Activated CD8-positive, alpha-beta T cell treated with anti-CD3 and anti-CD28 coated beads, Interleukin-2, amount 10 ng/mL, durations not matched to agents 7 days and 5 days (primary cell): ENCODE results near the gene PLAA. TPM values are rescaled to one million over a fixed set of nuclear protein-coding genes. Genes with fewer than 3 reads are reported as not detected.
A peak's percentile ranks its signal among the peaks of the same experiment; 100 is the strongest.

Source experiments
- ATAC-seq: fragments of 150-1000 bp; cut with Tn5 transposase; one replicate; pipeline ENCODE4 v1.10.0; 2021; ENCODE audit warnings: moderate library complexity
- CTCF ChIA-PET: fragments of 350-600 bp; sonication (Branson Sonifier 250); formaldehyde crosslinking; loops from one replicate; lab custom pipeline; 2021; ENCODE audit warnings: antibody characterized with exemption; lab: Charles Lee
- POLR2A ChIA-PET: fragments of 350-600 bp; sonication (Branson Sonifier 250); formaldehyde crosslinking; loops from one replicate; lab custom pipeline; 2021; ENCODE audit warnings: antibody characterized with exemption; lab: Charles Lee
- DNase-seq: peaks from one replicate; pipeline ENCODE4 v3.0.0-alpha.2; 2020
- H3K27ac Mint-ChIP-seq: one replicate; pipeline ENCODE4 v1.8.0; 2021; ENCODE audit warnings: mild to moderate bottlenecking, mixed read lengths
- H3K27me3 Mint-ChIP-seq: one replicate; pipeline ENCODE4 v1.8.0; 2021; ENCODE audit warnings: low read depth, mixed read lengths
- H3K36me3 Mint-ChIP-seq: one replicate; pipeline ENCODE4 v1.8.0; 2021; ENCODE audit warnings: low read depth, mixed read lengths
- H3K4me1 Mint-ChIP-seq: one replicate; pipeline ENCODE4 v1.8.0; 2021; ENCODE audit warnings: low read depth, mixed read lengths
- H3K4me3 Mint-ChIP-seq: one replicate; pipeline ENCODE4 v1.8.0; 2021; ENCODE audit warnings: mild to moderate bottlenecking, mixed read lengths
- H3K9me3 Mint-ChIP-seq: one replicate; pipeline ENCODE4 v1.8.0; 2022; ENCODE audit warnings: mixed read lengths; ENCODE audit not compliant: insufficient read depth
- total RNA-seq, 2 experiments: library from RNA; stranded (reverse); gene quantifications; one replicate each; pipeline ENCODE4 v1.2.3, GENCODE V29; 2021

PLAA gene
- 10 to 100 TPM; 30.5 to 35.2 TPM for total RNA-seq

DNA sequence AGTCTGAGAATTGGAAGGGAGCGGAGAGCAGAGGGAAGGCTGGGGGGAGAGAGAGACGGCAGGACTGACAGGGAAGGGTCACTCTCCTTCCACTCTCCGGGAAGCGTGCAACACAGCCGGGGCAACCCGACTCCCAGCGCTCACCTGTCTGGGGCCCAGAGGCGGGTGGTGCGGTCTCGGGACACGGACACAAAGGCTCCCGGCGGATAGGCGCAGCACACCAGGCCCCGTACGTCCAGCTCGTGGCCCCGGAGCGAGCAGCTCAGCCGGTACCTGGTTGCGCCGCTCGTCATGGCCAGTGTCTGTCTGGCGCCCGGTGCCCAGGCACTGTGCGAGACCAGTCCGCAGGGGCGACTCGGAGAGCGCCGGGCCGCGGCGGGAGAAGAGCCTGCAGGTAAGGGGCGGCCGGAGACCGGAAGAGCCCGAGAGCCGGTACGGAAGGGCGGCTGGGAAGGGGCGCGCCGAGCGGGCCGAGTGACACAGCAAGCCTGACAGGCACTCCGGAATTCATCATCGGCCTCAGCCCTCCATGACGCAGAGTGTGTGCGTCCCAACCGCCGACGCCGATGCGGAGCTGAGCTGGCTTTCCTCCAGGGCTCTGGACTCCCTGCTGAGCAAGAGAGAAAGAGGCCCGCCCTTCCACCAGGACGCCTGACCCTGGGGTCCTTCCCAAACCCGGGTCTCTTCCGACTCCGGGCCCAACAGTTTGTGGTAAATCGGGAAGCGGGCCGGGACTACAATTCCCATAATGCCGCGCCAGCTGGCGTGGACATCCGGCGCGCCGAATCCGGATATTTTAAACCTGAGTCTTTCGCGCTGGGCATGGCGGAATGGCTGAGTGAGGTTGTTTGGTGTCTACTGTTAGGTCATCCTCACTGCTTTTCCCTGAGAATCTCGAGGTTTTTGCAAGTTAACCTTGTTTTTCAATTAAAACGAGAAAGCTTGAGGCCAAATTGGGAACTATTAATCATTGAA lies at the start of gene PLAA:
PLAA (minus strand) TSS at position 490 of the 975 bp plus-strand sequence; CDS start at position 293, 197 bp downstream.
- POLR2A ChIA-PET = interaction anchor here (0.6 to 2.3 kb wide), 8 partner anchors 8 to 626 kb away, joined by 3 to 36 read pairs (median 4); partner anchors contain the start of genes C9orf72, CAAP1 and IFT74
- peak within 1 kb of the TSS; percentile 100 for H3K27ac Mint-ChIP-seq
- peaks cover 21% of the 10 kb centered on the region for H3K36me3 Mint-ChIP-seq
- peak; percentile 90 for DNase-seq
- CTCF ChIA-PET = interaction anchor here (1.5 to 1.6 kb wide), 2 partner anchors 9 to 29 kb away, joined by 4 to 9 read pairs; partner anchors contain the start of gene IFT74
- peak; percentile 96 for ATAC-seq
- no peaks in the 10 kb centered on the region for H3K27me3 Mint-ChIP-seq
- H3K4me3 Mint-ChIP-seq = peak within 1 kb of the TSS; percentile 96
- H3K9me3 Mint-ChIP-seq = no peaks in the 10 kb centered on the region
- H3K4me1 Mint-ChIP-seq = peaks cover 44% of the 10 kb centered on the region

DNA sequence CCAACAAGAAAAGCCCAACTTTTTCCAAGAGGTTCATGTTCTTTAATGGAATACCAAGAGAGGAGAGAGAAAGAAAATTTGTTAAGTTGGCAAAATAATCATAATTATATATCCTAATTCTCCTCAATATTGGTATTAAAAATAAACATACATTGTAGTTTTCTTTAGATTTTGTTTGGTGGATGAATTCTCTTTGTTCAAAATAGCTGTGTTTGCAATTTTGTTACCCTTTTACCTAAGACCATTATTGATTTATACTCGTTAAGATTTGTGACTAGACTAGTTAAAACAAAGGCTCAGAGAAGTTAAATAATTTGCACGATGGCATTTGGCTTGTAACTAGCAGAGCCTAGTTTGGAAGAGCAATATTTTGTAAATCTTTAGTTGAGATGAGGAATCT lies 48.8 kb upstream of the PLAA start:
- no peak overlapping the region for H3K27ac Mint-ChIP-seq
- H3K27me3 Mint-ChIP-seq = no peaks in the 10 kb centered on the region
- no peaks in the 10 kb centered on the region for H3K4me1 Mint-ChIP-seq
- ATAC-seq (no peak), DNase-seq (no peak)
- no peak overlapping the region for H3K4me3 Mint-ChIP-seq
- CTCF ChIA-PET = no interaction called here
- no peaks in the 10 kb centered on the region for H3K9me3 Mint-ChIP-seq
- POLR2A ChIA-PET = no interaction called here
- no peaks in the 10 kb centered on the region for H3K36me3 Mint-ChIP-seq

DNA sequence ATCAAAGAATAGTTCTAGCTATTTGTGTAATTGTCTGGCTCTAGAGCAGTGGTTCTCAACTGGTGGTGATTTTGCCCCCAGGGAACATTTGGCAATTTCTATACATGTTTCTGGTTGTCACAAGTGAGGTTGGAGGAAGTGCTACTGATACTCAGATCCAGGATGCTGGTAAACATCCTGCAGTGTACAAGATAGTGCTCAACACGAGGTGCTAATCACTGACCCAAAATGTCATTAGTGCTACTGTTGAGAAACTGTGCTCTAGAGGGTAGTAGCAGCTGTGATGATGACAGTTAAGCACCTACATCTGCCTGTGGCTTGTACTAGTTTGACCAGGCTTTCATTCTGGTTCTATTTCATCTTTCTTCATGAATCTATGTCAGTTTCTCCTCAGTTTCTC lies 36.3 kb upstream of the PLAA start:
- Mint-ChIP-seq H3K9me3 (no peaks in the 10 kb centered on the region), H3K27ac (no peak overlapping the region), H3K27me3 (no peaks in the 10 kb centered on the region), H3K4me1 (no peaks in the 10 kb centered on the region), H3K4me3 (no peak overlapping the region), H3K36me3 (peaks cover 6% of the 10 kb centered on the region)
- DNase-seq (no peak), ATAC-seq (no peak)
- POLR2A ChIA-PET = no interaction called here
- CTCF ChIA-PET = no interaction called here

DNA sequence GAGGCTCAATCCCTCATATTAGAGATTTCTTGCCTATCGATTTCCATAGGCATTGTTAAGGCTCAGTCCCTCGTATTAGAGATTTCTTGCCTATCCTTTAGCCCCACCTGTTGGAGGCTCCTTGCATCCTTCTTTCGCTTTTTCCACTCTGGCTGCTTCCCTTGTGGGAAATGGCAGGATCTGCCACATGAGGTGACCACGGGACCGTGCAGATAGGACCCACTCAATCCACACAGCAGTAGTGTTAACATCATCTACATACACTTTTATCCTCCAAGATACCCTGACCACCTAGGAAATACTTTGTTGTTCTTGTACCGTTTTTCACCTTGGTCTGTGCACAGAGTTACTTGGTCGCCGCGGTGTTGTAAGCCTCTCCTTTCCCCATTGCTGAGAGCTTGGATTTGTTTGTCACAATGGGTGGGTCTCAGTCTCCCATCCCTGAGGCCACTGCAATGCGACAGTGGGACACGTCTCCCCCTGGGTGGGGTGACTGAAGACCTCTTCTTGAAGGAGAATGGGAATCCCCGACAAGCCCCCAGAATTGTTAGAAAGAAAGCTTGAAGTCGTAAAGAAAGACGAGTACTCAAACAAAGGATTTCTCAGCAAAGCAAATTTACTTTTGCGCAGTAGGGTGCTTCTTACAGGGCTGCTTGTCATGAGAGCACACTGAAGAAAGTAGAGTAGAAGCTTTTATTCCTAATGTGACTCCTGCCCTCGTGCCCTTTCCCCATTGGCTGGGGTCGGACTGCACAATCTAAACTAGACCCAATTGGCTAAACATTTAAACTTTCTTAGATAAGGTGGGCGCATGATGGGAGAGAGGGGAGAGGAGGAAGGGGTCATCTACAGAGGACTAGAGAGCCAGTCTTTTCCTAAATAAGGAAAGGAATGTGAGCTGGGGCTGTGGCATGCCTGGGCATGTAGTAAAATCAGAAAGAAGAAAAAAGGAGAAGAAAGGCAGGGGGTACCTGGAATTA lies 29.0 kb upstream of the PLAA start:
- DNase-seq (no peak), ATAC-seq (no peak)
- no peak overlapping the region for H3K27ac Mint-ChIP-seq
- H3K4me3 Mint-ChIP-seq = no peak overlapping the region
- H3K36me3 Mint-ChIP-seq = no peaks in the 10 kb centered on the region
- no peaks in the 10 kb centered on the region for H3K27me3 Mint-ChIP-seq
- ChIA-PET CTCF (interaction anchor here (0.6 to 2.1 kb wide), 4 partner anchors 14 to 63 kb away, joined by 3 to 5 read pairs (median 4); partner anchors contain the start of gene PLAA), POLR2A (no interaction called here)
- H3K4me1 Mint-ChIP-seq = no peaks in the 10 kb centered on the region
- H3K9me3 Mint-ChIP-seq = no peaks in the 10 kb centered on the region

DNA sequence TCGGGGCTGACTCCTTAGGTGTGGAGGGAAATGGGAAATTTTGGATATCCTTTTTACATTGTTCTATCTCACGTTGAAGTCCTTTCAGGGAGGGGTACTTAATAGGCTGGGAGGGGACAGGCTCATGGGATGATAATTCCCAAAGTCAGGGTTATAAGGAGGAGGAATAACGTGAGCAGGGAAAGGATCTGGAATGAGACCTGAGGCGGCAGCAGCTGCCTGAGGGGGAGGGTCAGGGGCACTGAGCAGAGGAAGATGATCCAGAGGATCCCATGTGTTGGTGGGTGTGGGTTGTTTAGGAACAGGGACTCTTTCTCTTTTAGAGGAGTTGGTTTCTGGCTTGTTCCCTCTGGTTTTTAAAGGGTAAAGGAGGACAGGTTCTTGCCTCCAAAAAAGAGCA lies 27.9 kb upstream of the PLAA start:
- ChIA-PET POLR2A (no interaction called here), CTCF (interaction anchor here (1.1 to 2.1 kb wide), 2 partner anchors 15 kb away, joined by 3 to 5 read pairs; no protein-coding TSS in a partner anchor)
- H3K27me3 Mint-ChIP-seq = no peaks in the 10 kb centered on the region
- ATAC-seq (no peak), DNase-seq (no peak)
- no peak overlapping the region for H3K27ac Mint-ChIP-seq
- no peak overlapping the region for H3K4me3 Mint-ChIP-seq
- H3K4me1 Mint-ChIP-seq = no peaks in the 10 kb centered on the region
- no peaks in the 10 kb centered on the region for H3K36me3 Mint-ChIP-seq
- no peaks in the 10 kb centered on the region for H3K9me3 Mint-ChIP-seq

DNA sequence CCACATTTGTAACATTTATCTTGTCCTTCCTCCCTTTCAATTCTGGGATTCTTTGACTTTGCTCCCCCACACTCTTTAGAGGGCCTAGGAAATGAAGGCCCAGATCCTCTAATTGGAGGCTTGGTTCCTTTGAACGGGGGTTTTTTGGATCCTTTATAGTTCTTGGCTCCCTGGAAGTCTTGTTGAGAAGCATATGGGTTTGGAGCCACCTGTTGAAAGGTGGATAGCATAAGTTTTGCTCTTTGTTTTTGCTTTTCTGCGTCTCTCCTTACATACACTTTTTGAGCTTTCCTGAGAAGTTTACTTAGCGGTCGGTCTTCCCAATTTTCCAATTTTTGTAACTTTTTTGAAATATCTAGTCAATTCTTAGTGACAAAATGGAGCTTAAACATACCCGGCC lies 26.9 kb upstream of the PLAA start:
- ChIA-PET CTCF (interaction anchor here (1.0 to 2.1 kb wide), 2 partner anchors 14 to 232 kb away, joined by 4 to 5 read pairs; no protein-coding TSS in a partner anchor), POLR2A (no interaction called here)
- no peak overlapping the region for H3K4me3 Mint-ChIP-seq
- ATAC-seq = no peak
- H3K27me3 Mint-ChIP-seq = no peaks in the 10 kb centered on the region
- no peak for DNase-seq
- no peaks in the 10 kb centered on the region for H3K36me3 Mint-ChIP-seq
- H3K4me1 Mint-ChIP-seq = no peaks in the 10 kb centered on the region
- no peak overlapping the region for H3K27ac Mint-ChIP-seq
- no peaks in the 10 kb centered on the region for H3K9me3 Mint-ChIP-seq

DNA sequence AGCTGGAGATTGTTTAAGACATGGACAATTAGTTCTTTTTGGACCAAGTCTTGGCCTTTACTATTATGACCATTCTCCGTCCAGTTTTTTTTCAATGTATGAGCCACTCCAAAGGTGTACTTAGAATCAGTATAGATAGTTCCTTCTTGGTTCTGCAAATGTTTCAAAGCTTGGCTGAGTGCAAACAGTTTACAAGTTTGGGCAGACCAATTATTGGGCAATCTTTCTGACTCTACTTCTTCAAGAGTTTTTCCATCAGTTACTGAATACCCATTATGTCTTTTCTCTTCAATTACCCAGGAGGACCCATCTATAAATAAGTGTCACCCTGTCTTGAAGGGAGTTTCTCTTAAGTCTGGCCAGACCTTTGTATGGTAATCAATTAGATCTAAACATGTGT lies 24.7 kb upstream of the PLAA start:
- no peak for ATAC-seq
- no peak overlapping the region for H3K27ac Mint-ChIP-seq
- H3K27me3 Mint-ChIP-seq = no peaks in the 10 kb centered on the region
- H3K4me3 Mint-ChIP-seq = no peak overlapping the region
- H3K36me3 Mint-ChIP-seq = no peaks in the 10 kb centered on the region
- ChIA-PET CTCF (interaction anchor here (1.0 kb wide), 1 partner anchor 13 kb away, joined by 3 read pairs; no protein-coding TSS in a partner anchor), POLR2A (interaction anchor here (1.2 kb wide), 1 partner anchor 16 kb away, joined by 4 read pairs; the partner anchor contains the start of gene IFT74)
- no peaks in the 10 kb centered on the region for H3K9me3 Mint-ChIP-seq
- DNase-seq = no peak
- peaks cover 3% of the 10 kb centered on the region for H3K4me1 Mint-ChIP-seq

DNA sequence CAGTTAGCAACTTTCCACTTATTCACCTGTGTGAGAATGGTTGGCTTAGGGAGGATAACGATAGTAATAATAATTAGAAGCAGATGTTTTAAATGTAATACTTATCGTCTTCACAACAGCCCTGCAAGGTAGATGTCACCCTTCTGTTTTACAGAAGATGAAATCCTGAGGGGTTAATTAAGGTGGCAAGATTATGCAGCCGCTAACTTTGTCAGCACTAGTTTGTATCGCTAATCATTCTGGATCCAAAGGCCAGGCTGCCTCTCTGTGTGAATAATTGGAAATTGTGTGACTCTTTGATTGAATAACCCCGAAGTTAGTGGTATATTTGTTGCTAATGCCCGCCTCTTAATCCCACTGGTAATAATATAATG lies 9.8 kb upstream of the PLAA start:
- no peaks in the 10 kb centered on the region for H3K27me3 Mint-ChIP-seq
- H3K36me3 Mint-ChIP-seq = peaks cover 4% of the 10 kb centered on the region
- DNase-seq = no peak
- CTCF ChIA-PET = interaction anchor here (3.1 kb wide), 1 partner anchor 64 kb away, joined by 21 read pairs; the partner anchor contains the start of gene CAAP1
- H3K9me3 Mint-ChIP-seq = no peaks in the 10 kb centered on the region
- ATAC-seq = no peak
- H3K4me3 Mint-ChIP-seq = peak overlapping the region; percentile 83
- H3K27ac Mint-ChIP-seq = peak overlapping the region; percentile 84
- POLR2A ChIA-PET = interaction anchor here (2.6 to 2.7 kb wide), 2 partner anchors 9 to 64 kb away, joined by 13 to 36 read pairs; partner anchors contain the start of genes CAAP1 and PLAA
- H3K4me1 Mint-ChIP-seq = peaks cover 33% of the 10 kb centered on the region

DNA sequence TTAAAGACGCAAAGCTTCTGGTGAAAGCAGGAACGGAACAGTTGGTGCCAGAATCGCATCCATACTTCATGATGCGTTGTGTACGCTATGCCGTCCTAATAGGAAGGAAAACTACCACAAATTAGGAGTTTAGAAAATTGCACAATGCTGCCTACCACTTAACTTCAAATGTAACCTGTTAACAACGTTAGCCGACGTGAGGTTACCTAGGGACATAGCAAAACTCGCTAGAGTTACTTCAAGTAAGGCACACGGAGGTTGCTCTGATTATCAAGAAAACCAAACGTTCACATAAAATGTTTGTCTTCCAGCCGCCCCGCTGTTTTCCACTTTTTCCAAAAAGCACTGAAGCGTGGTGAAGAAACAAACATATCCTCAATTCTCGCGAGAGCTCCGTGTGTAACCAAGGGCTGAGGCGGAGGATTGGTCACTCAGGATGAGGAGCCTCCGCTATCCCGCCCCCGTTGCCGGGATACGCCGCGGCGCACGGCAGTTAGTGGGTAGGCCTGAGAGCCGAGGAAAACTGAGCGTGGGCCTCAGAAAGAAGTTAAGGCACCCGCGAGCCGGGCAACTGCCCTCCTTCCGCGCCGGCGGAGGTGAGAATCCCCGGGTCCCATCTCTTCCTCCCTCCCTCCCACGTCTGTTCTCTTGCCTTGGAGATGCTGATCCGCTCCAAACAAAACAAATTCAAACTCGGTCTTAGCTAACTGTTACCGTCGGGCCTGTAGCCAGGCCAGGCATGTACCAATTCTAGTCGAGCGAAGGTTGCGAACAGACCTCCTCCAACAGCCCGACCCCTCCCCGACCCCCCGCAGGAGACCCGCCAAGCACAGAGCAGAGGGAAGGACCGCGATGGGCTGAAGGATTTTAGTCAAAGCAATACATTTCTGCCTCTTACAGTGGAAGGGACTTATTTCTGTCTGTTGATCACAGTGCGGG lies 9.1 kb upstream of the PLAA start, which contains the start of gene IFT74:
IFT74 (plus strand) TSS at position 492 of the 939 bp plus-strand sequence. CDS start 5,556 bp downstream, outside the sequence.
- POLR2A ChIA-PET = interaction anchor here (0.7 to 2.7 kb wide), 7 partner anchors 9 to 77 kb away, joined by 3 to 36 read pairs (median 3); partner anchors contain the start of genes CAAP1 and PLAA
- H3K4me3 Mint-ChIP-seq = peak within 1 kb of the TSS; percentile 83
- H3K27ac Mint-ChIP-seq = peak within 1 kb of the TSS; percentile 84
- H3K9me3 Mint-ChIP-seq = no peaks in the 10 kb centered on the region
- peak; percentile 96 for DNase-seq
- H3K27me3 Mint-ChIP-seq = no peaks in the 10 kb centered on the region
- peak; percentile 100 for ATAC-seq
- H3K36me3 Mint-ChIP-seq = no peaks in the 10 kb centered on the region
- CTCF ChIA-PET = interaction anchor here (1.5 to 3.1 kb wide), 3 partner anchors 9 to 64 kb away, joined by 3 to 21 read pairs (median 9); partner anchors contain the start of genes CAAP1 and PLAA
- H3K4me1 Mint-ChIP-seq = peaks cover 33% of the 10 kb centered on the region
